HG03108 (cell line): ENCODE measurements around the gene TNXB.
"Not testable (repeated sequence)": the region's sequence is repeated elsewhere in the genome, so short reads cannot be mapped to it uniquely, and the experiment has no call there.

Experiments used
- ATAC-seq: cut with Tn5 transposase; IDR thresholded peaks from one replicate; pipeline ENCODE4 v1.9.1; 2021; ENCODE audit warnings: moderate library complexity; ENCODE audit not compliant: unreplicated experiment

TNXB gene

DNA sequence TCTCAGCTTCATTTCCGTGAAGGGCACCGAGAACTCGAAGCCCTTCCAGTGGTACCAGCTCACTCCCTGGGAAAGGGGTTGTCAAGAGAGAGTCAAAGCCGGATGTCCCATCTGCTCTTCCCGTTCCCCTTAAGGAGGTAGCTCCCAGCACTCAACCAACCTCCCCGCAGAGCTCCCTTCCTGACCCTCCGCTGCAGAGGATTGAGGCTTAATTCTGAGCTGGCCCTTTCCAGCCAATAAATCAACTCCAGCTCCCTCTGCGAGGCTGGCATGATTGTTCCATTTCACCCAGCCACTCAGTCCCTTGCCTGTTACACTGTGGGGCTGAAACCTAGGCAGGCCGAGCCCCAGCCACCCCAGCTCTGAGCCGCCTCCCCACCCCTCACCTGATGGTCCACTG, 67.8 kb downstream of the TNXB start:
- not testable (repeated sequence) for ATAC-seq

DNA sequence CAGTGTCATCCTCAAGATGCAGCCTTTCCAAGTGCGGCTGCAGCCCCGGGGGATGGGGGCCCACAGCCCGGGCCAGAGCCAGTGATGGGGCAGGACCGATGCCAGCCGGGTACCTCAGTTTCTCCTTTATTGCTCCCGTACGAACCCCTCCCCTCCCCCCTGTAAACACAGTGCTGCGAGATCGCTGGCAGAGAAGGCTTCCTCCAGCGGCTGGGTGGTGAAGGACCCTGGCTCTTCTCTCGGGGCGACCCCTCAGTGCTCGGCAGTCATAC, 68.2 kb downstream of the TNXB start:
- ATAC-seq, result not testable (repeated sequence)

DNA sequence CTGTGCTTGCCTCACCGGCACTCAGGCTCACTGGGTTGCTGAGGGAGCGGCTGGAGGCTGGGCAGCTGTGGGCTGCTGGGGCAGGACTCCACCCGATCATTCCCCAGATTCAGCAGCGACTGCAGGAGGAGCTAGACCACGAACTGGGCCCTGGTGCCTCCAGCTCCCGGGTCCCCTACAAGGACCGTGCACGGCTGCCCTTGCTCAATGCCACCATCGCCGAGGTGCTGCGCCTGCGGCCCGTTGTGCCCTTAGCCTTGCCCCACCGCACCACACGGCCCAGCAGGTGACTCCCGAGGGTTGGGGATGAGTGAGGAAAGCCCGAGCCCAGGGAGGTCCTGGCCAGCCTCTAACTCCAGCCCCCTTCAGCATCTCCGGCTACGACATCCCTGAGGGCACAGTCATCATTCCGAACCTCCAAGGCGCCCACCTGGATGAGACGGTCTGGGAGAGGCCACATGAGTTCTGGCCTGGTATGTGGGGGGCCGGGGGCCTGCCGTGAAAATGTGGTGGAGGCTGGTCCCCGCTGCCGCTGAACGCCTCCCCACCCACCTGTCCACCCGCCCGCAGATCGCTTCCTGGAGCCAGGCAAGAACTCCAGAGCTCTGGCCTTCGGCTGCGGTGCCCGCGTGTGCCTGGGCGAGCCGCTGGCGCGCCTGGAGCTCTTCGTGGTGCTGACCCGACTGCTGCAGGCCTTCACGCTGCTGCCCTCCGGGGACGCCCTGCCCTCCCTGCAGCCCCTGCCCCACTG, 68.7 kb downstream of the TNXB start:
- ATAC-seq, result not testable (repeated sequence)

DNA sequence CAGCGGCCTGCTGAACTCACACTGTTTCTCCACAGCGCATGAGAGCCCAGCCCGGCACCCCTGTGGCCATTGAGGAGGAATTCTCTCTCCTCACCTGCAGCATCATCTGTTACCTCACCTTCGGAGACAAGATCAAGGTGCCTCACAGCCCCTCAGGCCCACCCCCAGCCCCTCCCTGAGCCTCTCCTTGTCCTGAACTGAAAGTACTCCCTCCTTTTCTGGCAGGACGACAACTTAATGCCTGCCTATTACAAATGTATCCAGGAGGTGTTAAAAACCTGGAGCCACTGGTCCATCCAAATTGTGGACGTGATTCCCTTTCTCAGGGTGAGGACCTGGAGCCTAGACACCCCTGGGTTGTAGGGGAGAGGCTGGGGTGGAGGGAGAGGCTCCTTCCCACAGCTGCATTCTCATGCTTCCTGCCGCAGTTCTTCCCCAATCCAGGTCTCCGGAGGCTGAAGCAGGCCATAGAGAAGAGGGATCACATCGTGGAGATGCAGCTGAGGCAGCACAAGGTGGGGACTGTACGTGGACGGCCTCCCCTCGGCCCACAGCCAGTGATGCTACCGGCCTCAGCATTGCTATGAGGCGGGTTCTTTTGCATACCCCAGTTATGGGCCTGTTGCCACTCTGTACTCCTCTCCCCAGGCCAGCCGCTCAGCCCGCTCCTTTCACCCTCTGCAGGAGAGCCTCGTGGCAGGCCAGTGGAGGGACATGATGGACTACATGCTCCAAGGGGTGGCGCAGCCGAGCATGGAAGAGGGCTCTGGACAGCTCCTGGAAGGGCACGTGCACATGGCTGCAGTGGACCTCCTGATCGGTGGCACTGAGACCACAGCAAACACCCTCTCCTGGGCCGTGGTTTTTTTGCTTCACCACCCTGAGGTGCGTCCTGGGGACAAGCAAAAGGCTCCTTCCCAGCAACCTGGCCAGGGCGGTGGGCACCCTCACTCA, 69.5 kb downstream of the TNXB start:
- not testable (repeated sequence) for ATAC-seq

DNA sequence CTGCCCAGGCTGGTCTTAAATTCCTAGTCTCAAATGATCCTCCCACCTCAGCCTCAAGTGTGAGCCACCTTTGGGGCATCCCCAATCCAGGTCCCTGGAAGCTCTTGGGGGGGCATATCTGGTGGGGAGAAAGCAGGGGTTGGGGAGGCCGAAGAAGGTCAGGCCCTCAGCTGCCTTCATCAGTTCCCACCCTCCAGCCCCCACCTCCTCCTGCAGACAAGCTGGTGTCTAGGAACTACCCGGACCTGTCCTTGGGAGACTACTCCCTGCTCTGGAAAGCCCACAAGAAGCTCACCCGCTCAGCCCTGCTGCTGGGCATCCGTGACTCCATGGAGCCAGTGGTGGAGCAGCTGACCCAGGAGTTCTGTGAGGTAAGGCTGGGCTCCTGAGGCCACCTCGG, 70.3 kb downstream of the TNXB start:
- ATAC-seq, result not testable (repeated sequence)

DNA sequence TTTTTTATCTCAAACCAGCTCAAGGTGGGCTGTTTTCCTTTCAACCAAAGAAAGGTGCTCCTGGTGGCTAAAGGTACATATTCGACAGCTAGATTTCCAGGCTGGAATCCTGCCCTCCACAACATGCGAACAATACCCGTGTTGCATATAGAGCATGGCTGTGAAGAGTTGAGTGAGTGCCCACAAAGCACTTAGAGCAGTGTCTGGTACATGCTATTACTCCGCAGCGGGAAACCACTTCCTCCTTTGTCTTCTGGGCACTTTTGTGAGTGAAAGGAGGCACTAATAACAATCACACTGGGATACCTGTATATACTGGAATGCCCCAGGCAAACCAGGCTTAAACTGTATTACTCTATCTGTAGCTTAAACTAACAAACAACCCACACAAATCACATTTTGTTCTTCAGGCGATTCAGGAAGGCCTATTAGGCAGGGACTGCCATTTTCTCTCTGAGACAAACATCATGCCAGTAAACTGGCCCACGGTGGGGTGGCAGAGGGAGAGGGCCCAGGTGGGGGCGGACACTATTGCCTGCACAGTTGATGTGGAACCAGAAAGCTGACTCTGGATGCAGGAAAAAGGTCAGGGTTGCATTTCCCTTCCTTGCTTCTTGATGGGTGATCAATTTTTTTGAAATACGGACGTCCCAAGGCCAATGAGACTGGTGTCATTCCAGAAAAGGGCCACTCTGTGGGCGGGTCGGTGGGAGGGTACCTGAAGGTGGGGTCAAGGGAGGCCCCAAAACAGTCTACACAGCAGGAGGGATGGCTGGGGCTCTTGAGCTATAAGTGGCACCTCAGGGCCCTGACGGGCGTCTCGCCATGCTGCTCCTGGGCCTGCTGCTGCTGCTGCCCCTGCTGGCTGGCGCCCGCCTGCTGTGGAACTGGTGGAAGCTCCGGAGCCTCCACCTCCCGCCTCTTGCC, 71.3 kb downstream of the TNXB start, which contains the start of gene CYP21A2:
Gene CYP21A2 (plus strand): TSS at position 818 of the 927 bp plus-strand sequence. CDS start 8 bp downstream, at position 826.
- not testable (repeated sequence) for ATAC-seq

DNA sequence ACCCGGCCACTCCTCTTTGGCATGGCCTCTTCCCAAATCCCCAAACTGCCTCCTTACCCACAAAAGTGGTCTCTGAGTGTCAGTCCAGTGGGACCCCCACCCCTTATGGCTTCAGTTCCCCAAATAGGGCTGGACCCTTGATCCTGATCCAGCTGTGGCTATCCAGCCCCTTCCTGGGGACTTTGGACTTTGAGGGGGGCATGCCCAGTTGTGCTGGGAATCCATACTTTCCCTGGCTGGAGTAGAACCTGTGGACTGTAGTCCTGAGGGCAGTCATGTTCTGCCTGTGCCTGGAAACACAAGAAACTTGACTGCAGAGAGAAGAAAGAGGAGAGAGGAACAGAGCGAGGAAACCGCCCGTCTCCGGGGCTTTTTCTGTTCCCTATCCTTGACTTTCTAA, 72.0 kb downstream of the TNXB start:
- not testable (repeated sequence) for ATAC-seq

DNA sequence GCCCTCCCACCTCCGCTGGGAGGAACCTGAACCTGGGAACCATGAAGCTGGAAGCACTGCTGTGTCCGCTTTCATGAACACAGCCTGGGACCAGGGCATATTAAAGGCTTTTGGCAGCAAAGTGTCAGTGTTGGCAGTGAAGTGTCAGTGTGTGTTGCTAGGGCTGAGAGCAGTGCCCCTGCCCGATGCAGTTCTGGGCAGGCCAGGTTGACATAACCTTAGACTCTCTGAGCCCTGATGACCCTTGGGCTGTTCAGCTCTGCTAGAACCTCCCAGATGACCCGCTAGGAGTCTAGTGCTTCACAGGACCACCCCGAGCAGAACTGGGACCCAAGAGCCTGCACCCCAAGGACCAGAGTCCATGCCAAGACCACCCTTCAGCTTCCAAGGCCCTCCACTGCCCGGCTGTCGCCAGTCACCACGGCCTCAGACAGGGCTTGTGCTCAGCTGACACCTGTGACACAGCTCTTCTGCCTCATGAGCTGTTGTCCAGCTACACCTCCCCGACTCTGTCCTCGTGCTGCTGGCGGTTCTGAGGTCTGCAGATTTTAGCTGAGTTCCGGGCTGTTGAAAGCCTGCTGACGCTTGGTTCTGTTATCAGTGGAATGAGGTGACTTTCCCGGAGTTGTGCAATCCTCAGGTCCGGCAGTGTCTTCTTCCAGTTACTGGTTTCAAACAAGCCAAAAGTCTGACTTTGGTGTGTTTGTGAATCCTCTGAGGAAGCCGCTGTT, 73.7 kb downstream of the TNXB start:
- not testable (repeated sequence) for ATAC-seq

DNA sequence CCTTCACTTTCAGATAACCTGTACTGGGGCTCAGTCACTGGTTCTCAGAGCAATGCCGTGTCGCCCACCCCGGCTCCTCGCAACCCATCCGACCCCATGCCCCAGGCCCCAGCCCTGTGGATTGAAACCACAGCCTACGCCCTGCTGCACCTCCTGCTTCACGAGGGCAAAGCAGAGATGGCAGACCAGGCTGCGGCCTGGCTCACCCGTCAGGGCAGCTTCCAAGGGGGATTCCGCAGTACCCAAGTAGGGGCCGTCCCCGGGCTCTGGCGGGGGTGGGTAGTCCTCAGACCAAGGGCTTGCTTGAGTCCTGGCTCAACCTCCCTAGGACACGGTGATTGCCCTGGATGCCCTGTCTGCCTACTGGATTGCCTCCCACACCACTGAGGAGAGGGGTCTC, 79.6 kb downstream of the TNXB start:
- not testable (repeated sequence) for ATAC-seq

DNA sequence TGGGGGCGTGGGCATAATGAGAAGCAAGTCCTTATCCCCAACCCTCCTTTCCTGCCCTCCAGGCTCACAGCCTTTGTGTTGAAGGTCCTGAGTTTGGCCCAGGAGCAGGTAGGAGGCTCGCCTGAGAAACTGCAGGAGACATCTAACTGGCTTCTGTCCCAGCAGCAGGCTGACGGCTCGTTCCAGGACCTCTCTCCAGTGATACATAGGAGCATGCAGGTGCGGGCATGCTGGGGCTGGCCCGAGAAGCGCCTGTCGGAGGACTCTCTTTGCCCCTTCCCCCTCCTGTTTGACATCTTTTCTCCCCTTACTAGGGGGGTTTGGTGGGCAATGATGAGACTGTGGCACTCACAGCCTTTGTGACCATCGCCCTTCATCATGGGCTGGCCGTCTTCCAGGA, 80.5 kb downstream of the TNXB start:
- ATAC-seq, result not testable (repeated sequence)

DNA sequence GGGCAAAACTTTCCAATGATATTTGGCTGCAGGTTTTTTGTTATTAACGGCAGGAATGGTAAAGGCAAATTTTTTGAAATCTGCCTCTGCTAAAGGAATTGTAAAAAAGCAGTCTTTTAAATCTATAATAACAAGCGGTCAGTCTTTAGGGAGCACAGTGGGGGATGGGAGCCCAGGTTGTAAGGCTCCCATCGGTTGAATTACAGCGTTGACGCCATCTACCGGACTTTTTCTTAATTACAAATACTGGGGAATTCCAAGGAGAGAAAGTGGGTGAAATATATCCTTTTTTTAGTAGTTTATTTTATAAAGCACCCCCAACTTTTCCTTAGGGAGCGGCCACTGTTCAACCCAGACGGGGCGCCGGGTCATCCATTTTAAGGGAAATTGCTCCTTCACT, 87.0 kb downstream of the TNXB start:
- not testable (repeated sequence) for ATAC-seq

DNA sequence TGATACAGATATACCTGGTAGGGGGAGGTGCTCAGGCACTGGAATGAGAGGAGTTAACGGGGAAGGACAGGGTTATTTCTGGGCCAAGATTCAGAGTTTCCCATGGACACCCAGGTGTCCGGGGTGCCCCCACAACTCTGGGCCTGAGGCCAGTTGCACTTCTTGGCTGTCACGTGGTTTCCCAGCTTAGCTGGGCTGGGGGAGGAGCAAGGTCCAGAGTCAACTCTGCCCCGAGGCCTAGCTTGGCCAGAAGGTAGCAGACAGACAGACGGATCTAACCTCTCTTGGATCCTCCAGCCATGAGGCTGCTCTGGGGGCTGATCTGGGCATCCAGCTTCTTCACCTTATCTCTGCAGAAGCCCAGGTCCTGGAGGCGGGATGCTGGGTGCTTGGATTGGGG, 94.6 kb downstream of the TNXB start, which contains the start of gene C4B:
Gene C4B (plus strand): TSS at position 249 of the 400 bp plus-strand sequence. CDS start 51 bp downstream, at position 300.
- not testable (repeated sequence) for ATAC-seq

DNA sequence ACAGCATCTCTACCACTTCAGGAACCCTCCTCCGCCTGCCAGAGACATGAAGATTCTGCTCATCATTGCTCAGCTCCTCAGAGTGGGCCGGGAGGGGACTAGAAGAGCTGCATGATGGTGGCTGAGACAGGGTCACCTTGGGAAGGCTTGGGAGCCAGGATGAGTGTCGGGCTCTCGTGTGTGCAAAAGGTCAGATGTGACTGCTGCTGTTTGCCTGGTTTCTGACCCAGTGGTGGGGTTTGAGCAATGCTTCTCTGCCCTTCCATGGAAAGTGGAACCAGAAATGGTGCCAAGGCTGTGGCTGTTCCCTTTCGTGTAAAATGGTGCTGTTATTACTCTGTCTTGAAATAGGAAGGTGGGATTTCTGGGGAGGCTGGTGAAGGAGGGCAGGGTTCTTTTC, 95.4 kb downstream of the TNXB start:
- not testable (repeated sequence) for ATAC-seq

DNA sequence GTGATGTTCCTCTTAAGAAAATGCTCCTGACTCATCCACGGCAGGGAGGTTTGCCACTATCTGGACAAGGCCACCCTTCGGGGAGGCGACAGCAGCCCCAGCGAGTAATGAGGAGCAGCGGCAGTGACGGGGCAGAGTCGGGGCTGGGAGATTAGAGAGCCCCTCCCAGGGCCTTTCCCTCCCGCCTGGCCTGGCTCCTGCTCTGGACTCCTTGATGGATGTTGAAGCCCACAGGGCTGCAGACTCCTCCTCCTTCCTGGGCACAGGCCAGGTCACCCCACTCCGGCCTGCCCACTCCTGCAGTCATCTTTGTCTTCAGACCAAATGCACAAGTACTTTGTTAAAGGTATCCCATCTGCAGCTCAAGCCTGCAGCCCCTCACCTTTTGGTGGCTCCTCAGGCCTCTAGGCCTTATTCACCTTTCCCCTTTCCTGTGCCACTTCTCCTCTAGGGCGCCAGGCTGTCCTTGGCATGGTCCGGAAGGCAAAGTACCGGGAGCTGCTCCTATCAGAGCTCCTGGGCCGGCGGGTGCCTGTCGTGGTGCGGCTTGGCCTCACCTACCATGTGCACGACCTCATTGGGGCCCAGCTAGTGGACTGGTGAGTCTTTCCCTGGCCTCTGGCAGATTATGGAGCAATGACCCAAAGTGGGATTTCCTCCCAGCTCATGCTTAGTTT, 96.1 kb downstream of the TNXB start:
- ATAC-seq, result not testable (repeated sequence)

DNA sequence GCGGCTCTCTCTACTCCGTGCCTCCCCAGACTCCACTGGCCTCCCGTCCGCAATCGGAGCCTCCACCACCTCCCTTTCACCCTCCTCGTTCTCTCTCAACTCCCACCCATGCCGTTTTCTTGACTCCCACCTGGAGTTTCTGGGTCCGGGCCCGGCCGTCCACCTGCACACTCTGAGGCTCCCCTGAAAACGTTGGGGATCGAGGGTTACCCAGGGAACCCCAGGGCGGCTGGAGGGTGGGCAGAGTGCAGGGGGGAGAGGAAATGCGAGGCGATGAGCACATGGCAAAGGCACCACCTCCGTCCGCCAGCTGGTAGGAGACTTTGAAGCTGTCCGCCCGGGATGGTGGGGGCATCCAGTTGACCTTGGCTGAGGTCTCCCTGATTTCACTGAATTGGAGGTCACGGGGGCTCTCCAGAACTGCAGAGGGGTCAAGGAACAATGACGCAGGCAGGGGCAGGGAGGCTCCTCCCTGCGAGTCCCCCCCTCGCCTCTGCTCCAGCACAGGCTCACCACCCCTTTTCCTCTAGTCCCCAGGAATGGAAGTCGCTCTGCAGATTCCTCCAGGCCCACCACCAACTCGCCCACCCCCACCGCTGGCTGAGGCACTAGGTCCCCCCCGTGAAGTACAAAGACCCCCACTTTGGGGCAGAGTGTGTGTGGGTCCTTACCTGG, 98.1 kb downstream of the TNXB start:
- ATAC-seq, result not testable (repeated sequence)

DNA sequence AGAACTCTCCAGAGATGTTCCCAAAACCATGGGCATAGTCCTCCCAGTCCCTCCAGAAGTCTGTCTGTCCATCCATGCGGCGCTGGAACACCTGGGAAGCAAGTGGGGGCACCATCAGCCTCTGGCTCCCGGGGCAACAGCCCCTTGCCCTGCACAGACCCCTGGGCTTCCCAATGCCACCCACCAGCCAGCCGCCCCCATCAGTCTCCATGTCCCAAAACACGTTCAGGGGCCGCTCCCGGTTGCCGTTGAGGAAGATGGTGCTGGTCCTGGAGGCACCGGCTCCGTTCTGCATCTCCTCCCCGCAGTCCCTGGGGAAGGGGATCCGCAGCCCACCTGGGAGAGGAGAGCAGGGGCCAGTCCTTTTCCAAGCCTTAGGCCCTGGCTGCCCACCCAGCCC, 99.6 kb downstream of the TNXB start:
- ATAC-seq, result not testable (repeated sequence)

DNA sequence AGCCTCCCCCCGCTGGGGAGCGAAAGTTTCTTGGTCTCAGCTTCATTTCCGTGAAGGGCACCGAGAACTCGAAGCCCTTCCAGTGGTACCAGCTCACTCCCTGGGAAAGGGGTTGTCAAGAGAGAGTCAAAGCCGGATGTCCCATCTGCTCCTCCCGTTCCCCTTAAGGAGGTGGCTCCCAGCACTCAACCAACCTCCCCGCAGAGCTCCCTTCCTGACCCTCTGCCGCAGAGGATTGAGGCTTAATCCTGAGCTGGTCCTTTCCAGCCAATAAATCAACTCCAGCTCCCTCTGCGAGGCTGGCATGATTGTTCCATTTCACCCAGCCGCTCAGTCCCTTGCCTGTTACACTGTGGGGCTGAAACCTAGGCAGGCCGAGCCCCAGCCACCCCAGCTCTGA, 100.5 kb downstream of the TNXB start:
- ATAC-seq, result not testable (repeated sequence)

DNA sequence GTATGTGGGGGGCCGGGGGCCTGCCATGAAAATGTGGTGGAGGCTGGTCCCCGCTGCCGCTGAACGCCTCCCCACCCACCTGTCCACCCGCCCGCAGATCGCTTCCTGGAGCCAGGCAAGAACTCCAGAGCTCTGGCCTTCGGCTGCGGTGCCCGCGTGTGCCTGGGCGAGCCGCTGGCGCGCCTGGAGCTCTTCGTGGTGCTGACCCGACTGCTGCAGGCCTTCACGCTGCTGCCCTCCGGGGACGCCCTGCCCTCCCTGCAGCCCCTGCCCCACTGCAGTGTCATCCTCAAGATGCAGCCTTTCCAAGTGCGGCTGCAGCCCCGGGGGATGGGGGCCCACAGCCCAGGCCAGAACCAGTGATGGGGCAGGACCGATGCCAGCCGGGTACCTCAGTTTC, 101.1 kb downstream of the TNXB start:
- ATAC-seq, result not testable (repeated sequence)

DNA sequence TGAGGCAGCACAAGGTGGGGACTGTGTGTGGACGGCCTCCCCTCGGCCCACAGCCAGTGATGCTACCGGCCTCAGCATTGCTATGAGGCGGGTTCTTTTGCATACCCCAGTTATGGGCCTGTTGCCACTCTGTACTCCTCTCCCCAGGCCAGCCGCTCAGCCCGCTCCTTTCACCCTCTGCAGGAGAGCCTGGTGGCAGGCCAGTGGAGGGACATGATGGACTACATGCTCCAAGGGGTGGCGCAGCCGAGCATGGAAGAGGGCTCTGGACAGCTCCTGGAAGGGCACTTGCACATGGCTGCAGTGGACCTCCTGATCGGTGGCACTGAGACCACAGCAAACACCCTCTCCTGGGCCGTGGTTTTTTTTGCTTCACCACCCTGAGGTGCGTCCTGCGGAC, 102.1 kb downstream of the TNXB start:
- ATAC-seq, result not testable (repeated sequence)
